ENCODE results near the gene PPM1H.

DNA sequence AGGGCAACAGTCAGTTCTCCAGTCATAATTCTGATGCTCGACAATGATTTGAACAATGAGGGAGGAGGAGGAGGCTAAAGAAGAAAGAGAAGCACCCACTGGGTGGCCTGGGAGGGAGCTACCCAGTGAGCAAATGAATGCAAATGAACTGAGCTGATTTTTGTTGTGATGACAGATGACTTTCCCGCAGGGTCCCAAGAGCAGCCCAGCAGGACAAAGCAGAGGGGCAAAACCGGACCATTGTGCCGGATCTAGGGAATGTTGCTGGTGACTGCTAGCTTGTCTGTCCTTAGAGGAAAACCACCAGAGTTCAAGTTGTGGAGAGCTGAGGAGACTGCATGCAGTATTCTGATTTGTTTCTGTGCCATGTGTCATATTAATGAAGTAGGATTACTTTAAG lies 305.5 kb downstream of the PPM1H start:
- no peak for TF ChIP-seq CTCF (IDR thresholded peaks at IDR 0.05)
- TF ChIP-seq POLR2A (IDR thresholded peaks at IDR 0.05), result no peak

Data from heart left ventricle (tissue), 13 donors.